HG02970 (cell line): ENCODE measurements around the gene FAM124A.

Source experiments
- ATAC-seq: cut with Tn5 transposase; IDR thresholded peaks from one replicate; pipeline ENCODE4 v1.9.1; 2021; ENCODE audit warnings: mild to moderate bottlenecking, moderate library complexity, moderate number of reproducible peaks; ENCODE audit not compliant: unreplicated experiment, low FRiP score

The FAM124A gene

DNA sequence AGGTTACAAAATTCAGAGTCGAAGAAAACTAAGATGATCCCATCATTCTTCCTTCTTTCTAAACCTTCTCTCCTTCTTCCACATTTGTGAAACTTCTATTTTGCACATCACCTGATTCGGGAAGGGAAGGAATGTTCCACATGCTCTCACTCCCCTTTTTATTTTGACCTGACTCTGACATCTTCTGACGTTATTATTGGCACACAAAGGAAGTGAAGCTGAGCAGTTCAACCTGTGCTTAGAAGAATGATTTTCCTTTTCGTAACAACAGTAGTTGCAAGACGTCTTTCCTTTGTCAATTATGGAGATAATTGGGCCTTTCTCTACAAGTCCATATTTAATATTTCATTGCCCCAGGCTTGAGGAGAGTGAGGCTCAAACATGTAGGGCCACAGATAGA lies 18.0 kb downstream of the FAM124A start:
- no peak for ATAC-seq

DNA sequence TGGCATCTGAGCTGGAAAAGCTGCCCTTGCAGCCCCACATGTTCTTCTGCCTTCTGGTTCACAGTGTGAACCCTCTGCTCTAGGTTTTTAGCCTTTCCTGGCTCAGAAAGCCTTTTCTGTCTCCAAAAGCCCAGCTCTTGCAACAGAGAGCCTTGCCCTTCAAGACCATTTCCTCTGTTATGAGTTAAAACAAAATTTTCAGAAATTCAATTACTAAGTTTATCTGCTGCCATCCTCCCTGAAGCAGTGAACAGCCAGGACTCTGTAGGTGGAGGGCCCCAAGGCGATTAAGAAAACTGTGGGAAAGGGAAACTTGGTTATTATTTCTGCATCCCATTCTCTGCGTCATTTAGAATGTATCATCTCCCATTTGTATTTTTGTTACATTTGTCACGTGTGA lies 18.8 kb downstream of the FAM124A start:
- ATAC-seq = no peak

DNA sequence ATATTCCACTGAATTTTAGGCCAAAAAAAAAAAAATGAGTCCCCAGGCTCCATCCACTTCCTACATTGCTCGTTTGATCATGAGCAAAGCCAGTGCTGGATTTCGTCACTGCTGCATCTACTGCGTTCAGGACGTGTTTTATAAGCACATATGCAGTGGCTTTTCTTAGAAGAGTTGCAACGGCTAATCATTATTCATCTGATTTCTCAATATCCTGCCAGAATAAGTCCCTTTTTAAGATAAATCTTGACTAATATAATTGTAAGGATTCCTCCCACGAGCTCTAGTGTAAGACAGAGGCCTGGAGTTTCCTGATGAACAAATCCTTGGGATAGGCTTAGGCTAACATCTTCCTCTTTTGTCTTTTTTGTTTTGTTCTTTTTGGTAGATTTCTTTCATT lies 19.5 kb downstream of the FAM124A start:
- no peak for ATAC-seq

DNA sequence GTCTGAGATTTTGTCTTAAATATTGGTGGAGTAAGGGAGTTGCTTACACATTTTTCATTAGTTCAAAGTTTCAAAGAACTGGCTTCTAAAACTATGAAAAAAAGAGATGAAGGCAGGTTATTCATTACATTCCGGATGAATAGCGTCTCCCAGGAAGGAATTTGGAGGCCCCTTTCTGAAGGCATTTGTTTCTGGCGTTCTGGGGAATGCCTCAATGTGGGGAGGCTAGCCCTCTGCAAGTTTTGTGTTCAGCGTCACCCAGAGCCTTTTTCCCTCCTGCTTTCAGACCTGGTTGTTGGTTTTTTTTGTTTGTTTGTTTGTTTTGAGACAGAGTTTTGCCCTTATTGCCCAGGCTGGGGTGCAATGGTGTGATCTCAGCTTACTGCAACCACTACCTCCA lies 21.0 kb downstream of the FAM124A start:
- ATAC-seq = no peak

DNA sequence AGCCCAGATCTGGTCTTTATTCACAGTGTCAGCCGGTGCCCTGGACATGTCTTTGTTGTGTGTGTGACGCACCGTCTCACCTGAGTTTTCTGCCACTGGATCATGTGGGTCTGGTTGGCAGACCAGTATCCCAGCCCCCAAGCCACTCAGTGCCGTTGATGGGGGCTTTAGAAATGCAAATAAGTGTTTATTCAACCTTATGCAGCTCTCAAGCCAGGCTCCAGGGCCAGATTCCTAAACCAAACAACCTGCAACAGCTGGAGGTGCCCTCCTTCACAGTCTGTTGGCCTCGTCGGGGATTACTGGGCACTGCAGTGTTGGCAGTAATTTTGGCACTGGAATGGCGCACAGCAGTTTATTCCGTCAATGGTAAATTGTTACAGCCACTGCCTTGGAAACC lies 21.6 kb downstream of the FAM124A start:
- no peak for ATAC-seq

DNA sequence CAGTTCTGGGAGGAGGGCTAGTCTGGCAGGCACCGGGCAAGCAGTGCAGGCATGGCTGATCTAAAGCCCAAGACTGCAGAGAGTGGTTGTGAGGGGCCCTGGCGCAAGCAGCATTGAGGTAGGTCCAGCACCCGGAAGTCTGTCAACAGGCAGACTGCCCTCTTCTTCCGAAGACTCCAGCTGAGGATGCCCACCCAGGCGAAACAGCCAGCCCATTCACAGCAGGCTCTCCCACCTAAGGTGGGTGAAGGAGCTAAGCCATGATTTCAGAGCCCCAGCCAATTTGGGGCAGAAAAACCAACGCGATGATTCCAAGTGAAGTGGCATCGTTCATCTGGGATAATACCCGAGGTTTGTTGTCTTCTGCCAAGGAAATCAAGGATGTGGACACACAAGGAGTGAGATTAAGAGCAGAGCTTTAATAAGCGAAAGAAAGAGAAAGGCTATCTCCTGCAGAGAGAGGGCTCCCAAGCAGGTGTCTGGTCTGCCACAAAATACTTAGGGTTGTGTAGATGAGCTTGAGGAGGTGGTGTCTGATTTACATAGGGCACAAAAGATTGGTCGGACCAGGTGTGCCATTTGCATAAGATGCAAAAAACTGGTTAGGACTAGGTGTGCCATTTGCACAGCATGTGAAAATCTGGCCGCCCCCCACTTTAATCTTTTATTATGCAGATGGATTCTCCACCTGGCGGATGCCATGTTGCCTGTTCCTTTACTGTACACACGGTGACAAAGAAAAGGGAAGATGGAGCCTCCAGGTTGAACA lies 22.6 kb downstream of the FAM124A start:
- no peak for ATAC-seq

DNA sequence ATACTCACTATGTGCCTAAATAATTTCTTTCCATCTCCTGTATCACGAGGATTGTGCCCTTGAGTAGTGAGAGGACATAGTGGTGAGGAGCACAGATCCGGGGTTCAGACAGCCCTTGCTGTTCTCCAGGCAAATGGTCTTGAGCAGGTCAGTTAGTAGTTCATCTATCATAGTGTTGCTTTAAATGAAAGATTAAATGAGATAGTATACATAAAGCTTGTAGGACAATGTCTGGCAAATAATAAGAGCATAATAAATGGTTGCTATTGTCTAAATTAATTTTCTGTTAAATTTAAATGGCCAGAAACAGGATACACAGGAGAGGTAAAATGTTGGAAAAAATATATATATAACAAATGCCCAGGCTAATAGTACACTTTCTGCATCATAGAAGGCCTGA lies 23.4 kb downstream of the FAM124A start:
- no peak for ATAC-seq

DNA sequence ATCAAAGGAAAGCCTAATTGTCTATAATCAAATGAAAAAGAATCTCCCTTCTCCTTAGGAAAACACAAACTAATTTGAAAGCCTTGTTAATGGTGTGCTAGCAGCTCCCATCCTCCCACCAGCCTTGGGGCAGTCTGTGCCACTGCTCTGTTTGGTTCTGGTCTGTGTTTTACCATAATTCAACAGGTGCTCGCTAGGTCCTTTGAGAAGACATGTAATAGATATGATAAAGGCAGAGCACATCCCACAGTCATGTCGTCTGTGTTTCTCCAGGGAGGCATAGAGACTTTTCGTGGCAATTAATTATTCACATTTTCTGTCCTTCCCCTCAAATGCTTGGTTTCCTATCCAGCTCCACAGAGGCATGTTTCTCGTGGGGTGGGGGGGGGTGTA lies 23.8 kb downstream of the FAM124A start:
- ATAC-seq = no peak

DNA sequence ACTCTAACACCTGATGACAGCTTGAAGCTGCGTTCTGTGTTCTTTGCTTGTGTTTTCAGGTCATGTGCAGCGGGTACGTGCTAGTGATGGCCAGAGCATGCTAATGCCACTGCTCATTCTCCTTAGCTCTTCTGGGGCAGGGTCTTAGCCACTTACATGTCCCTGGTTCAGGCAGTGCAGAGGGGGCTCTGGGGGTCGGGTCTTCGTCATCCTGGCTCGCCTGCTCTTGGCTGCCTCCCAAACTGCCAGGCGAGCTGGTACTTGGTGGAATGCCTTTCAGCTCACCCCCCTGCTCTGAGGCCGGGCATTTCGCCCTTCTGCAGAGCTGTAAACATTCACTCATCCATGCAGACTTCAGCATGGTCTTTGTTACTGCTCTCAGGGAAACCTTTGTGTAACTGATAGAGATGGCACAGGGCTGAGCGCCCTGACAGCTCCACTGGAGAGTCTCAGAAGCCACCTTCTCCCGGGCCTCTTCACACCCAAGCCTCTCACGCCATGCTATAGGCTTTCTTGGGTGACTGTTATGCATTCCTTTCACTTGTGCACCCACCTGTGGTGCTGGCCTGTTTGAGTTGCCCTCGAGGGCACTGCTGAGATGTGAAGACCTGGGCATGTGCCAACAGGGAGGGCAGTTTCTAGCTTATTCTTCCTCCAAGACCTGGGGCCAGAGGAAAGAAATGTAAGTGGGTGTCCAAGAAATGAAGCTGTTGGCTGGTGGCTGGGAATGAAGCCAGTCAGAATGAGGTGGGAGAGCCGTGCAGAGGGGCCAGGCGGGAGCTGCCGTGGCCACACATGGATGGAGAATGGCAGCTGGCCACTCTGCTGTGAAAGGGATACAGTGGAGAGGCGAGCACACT lies 24.4 kb downstream of the FAM124A start:
- no peak for ATAC-seq

DNA sequence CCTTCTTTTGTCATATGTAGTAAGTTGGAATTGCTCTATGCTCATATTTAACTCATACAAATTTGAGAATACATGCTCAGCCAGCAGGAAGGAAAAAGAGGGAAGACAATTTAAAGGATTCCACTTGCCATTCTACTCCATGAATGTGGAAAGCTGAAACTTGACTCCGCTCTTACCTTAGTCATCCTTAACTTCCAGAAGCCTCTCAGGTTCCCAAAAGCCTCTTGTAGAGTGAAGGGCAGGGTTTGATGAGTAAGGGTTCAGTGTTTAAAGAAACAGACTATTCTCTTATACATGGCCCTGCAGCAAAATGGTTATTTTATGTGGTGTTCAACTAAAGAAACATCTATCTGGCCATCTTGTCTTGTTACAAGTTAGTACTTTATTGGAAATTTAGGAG lies 27.1 kb downstream of the FAM124A start:
- ATAC-seq = no peak

DNA sequence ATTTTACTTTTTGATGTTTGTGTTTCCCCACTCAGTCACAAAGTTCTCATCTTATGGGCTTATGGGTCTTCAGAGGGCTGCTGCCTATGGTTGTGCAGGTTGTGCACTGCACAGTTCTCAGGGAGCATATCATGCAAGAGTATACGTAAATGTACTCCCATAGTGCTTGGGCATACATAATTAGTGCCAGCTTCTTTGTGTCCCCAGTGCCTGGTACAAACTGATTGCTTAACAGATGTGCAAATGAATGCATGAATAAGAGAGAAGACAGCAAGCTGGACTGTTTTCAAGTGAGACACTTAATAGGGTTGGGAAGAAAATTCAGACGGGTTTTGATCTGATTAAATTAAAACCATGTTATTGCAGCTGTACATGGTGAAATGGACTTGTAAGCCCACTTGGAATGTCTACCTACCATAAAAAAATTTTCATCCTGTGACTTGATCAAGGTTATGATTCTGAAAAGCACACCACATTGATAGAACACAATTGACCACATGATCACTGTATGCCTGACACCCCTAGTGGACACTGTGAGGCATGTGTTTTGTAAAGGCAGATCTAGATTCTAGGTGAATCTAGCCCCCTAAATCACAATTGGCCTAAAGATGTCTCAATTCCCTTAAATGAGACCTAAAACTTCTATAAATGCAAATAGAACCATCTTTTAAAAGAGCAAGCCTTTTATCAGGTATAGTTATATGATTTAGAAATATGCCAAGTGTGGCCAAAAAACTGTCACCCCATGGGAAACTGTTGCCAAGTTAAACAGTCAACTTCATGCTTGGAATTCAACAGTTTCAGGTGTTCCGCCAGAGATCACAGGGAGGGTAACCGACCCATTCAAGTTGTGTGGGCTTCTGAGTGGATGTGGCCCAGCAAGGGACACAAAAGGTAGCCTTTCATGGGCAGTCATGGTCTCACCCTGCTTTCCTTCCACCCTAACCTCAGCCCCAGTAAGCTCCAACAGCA lies 27.9 kb downstream of the FAM124A start:
- no peak for ATAC-seq

DNA sequence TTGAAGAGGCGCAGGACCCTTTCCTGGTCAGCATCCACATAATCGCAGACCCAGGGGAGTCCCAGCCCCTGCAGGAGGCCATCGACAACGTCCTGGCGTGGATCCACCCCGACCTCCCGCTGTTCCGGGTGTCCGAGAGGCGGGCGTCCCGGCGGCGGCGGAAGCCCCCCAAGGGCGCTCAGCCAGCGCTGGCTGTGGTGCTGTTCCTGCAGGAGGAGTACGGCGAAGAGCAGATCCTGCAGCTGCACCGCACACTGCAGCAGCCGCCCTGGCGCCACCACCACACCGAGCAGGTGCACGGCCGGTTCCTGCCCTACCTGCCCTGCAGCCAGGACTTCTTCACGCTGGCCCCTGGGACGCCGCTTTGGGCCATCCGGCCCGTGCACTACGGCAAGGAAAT lies 29.3 kb downstream of the FAM124A start:
- no peak for ATAC-seq

DNA sequence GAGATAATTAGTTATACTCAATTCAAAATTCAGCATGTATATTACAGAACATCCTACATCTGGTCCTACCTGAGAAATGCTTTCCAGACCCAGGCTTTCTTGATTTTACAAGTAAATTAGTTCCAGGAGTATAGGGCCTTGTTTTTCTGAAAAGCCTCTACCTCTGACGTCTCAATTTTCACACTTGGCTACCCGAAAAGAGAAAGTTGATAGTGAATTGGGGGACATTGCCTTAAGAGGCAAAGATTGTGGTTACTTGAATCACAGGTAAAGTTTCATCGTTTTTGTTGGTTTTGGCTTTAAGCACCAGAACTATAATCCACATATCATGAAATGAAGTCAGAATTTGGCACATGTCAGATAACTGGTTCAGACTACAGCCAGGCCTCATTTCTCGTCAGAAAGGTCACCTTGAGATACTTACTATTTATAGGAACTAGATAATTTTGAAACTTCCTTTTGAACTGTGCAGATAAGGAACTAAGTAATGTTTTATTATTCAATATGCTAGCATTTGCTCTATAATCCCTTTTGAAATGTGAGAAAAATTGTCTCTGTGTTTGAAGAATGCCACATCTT lies 30.8 kb downstream of the FAM124A start:
- no peak for ATAC-seq

DNA sequence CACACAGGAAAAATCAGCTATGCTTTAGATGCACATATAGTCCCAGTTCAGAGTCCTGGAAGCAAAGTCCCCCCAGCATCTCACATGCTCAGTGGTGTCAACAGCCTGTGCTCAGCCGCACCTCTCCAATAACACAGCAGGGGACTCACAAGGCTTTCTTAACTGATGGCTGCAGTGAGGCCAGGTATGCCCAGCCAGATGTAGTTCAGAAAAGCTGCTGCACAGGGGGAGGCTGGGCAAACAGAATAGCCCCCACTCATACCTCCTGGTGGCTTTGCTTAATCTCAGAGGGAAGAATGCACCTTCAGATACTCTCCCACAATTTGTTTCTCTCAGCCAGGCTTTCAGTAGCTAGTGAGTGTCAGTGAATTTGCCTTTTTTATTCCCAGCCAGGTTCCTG lies 33.4 kb downstream of the FAM124A start:
- no peak for ATAC-seq

DNA sequence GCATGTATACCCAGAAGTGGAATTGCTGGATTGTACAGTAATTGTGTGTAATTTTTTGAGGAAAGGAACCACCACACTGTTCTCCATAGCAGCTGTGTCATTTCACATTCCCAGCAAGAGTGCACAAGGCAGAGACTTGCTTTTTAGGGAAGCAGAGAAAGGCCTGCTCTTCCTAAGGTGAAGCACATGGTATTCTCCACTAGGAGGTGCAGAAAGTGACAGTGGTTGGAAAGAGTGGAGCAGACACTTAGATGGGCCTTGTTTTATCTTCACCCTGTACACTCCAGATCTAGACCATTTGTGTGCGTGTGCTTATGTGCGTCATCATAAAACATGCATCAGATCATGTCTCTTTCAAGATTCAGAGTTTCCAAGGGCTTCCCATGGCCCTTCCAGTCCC lies 35.0 kb downstream of the FAM124A start:
- ATAC-seq = no peak

DNA sequence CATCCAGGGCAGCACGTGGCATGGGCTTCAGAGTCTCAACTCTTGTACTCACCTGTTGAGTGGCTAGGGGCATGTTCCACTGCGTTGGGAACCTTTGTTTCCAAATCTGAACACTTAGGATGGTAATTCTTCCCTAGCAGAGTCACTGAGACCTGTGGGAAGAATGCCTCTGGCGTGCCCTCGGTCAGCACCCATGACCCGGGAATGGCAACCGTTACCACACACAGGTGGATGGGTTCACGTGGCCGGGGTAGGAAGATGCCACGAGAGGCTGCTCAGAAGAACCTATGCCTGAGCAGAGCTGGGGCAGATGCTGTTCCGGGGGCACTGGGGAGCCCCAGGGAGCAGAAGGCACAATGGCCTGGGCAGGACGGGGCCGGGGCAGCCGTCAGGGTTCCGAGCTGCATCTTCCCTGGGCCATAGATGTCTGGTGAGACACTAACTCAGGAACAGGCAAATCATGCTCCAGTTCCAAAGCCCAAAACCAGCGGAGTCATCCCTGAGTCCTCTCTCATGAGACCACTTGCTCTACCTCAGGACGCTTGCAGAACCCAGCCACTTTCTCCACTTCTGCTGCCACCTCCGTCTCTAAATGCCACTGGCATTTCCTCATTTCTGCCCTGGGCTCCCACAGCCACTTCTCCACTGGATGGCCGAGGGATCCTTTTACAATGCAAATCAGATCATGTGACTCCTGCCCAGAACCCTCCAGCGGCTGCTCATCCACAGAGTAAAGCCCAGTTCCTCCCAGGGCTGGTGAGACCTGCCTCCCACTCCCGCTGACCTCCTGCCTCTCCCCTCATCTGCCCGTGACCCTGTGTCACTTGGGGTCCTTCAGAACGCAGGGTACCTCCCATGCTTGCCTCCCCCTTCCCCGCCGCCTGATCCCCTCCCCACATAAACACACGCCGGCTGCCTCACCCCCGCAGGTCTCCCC lies 36.7 kb downstream of the FAM124A start:
- no peak for ATAC-seq

DNA sequence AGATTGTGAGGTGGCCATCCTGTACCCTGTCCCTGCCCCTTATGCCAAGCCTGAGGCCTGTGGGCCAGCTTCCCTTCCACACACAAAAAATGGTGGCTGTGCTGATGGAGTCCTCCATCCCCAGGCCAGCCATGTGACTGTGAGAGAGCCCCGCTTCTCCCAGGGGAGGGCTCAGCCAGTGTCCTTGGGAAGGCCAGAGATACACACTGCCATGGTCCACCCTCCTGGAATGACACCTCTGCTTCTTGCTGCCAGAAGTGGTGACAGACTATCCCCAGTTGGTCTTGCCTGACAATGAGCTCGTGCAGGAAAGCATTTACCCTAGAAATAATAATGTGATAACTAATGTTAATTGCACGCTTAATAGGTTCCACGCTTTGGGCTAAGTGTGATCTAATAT lies 38.0 kb downstream of the FAM124A start:
- ATAC-seq = no peak

DNA sequence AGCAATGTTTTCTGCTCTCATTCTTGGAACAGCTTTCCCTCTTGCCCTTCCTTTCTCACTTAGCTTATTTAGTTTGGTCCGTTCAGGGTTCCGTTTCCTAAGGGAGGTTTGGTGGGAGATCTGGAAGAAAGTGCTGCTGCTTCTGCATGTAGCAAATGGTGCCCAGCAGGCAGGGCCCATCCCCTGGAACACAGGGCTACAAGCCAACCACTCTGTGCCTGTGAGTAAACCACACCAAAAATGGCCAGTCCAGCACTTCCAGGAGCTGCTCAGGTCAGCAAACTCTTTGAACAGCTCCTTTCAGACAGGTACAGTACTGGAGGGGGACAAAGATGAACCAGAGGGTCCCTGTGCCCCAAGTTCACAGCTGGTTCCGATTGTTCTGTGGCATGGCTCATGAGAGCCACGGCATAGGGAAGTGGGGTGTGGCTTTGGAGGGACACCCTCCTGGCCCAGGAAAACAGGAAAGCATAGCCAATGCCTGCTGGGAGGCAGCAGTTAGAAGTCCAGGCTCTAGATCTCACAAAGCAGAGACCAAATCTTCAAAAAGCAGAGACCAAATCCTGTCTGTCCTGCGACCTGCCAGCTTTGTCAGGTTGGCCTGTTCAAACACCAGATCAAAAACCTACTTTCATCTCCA lies 39.5 kb downstream of the FAM124A start:
- no peak for ATAC-seq
